DOHH2 (cell line): ENCODE measurements around the gene PPFIA1.

Experiments used
- EZH2phosphoT487 ChIP-seq: fragments of 200-600 bp; sonication (generic); IDR thresholded peaks from 2 replicates; pipeline ENCODE4 v1.6.1; 2017; ENCODE audit warnings: borderline replicate concordance, mild to moderate bottlenecking, antibody characterized with exemption, low read length, moderate library complexity, mixed read lengths
- TF ChIP-seq, protein P1 (sequence below): fragments of 200-600 bp; sonication (generic); IDR thresholded peaks from one replicate; pipeline ENCODE4 v1.5.1; 2014; ENCODE audit warnings: antibody characterized with exemption, mild to moderate bottlenecking, low read depth, low read length; ENCODE audit not compliant: poor library complexity, severe bottlenecking

DNA sequence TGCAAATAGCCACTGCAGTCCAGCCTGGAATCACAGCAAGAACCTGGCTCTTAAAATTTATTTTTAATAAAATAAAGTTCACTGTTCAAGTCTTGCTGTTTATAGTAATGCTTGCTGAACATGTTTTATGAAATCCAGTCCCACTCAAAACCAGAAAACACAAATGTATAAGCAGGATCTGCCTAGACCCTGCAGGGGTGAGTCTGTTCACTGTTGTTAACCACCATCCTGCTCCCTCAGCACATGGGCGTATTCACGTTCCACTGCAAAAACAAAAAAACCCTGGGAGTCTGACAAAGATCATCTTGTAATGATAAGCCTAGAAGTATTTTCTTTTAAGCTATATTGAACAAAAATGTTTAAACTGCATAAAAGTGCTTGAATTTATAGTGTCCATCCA, 82.8 kb downstream of the PPFIA1 start:
- TF ChIP-seq, protein P1, sequence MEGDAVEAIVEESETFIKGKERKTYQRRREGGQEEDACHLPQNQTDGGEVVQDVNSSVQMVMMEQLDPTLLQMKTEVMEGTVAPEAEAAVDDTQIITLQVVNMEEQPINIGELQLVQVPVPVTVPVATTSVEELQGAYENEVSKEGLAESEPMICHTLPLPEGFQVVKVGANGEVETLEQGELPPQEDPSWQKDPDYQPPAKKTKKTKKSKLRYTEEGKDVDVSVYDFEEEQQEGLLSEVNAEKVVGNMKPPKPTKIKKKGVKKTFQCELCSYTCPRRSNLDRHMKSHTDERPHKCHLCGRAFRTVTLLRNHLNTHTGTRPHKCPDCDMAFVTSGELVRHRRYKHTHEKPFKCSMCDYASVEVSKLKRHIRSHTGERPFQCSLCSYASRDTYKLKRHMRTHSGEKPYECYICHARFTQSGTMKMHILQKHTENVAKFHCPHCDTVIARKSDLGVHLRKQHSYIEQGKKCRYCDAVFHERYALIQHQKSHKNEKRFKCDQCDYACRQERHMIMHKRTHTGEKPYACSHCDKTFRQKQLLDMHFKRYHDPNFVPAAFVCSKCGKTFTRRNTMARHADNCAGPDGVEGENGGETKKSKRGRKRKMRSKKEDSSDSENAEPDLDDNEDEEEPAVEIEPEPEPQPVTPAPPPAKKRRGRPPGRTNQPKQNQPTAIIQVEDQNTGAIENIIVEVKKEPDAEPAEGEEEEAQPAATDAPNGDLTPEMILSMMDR = no peak
- TF ChIP-seq EZH2phosphoT487 = no peak
